Epithelial cell of esophagus (primary cell): ENCODE results near the gene THSD4.
"Not testable (repeated sequence)": the region's sequence is repeated elsewhere in the genome, so short reads cannot be mapped to it uniquely, and the experiment has no call there.

Source experiments
- DNase-seq: peaks from one replicate; pipeline ENCODE4 v3.0.0; 2010; ENCODE audit warnings: low read depth
- H3K4me3 ChIP-seq: 2 replicates; pipeline ENCODE4 v1.5.1; 2011; ENCODE audit warnings: mild to moderate bottlenecking, low read length, control low read depth
- TF ChIP-seq, protein P1 (sequence below): IDR thresholded peaks from 2 replicates; pipeline ENCODE4 v1.5.1; 2011; ENCODE audit warnings: low read depth, mild to moderate bottlenecking, low read length, control low read depth, inconsistent platforms; ENCODE audit not compliant: insufficient read depth; ENCODE audit errors: missing control alignments

THSD4 gene

DNA sequence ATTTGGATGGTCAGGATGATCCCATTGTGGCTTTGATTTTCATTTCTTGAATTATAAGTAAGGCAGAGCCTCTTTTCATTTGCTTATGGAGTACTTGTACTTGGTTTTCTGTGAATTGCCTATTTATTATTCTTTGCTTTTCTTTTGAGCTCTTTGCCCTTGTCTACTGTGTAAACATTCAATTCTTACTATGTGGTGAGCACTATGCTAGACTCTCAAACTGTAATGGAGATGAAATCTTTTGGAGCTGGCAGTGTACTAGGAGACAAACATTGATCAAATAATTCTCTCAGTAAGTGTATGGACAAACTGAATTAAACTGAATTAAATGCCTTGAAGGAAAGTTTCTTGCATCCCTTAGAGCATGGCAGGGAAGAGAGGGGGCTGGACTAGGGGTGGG, 608.1 kb downstream of the THSD4 start:
- TF ChIP-seq, protein P1, sequence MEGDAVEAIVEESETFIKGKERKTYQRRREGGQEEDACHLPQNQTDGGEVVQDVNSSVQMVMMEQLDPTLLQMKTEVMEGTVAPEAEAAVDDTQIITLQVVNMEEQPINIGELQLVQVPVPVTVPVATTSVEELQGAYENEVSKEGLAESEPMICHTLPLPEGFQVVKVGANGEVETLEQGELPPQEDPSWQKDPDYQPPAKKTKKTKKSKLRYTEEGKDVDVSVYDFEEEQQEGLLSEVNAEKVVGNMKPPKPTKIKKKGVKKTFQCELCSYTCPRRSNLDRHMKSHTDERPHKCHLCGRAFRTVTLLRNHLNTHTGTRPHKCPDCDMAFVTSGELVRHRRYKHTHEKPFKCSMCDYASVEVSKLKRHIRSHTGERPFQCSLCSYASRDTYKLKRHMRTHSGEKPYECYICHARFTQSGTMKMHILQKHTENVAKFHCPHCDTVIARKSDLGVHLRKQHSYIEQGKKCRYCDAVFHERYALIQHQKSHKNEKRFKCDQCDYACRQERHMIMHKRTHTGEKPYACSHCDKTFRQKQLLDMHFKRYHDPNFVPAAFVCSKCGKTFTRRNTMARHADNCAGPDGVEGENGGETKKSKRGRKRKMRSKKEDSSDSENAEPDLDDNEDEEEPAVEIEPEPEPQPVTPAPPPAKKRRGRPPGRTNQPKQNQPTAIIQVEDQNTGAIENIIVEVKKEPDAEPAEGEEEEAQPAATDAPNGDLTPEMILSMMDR, result no peak

DNA sequence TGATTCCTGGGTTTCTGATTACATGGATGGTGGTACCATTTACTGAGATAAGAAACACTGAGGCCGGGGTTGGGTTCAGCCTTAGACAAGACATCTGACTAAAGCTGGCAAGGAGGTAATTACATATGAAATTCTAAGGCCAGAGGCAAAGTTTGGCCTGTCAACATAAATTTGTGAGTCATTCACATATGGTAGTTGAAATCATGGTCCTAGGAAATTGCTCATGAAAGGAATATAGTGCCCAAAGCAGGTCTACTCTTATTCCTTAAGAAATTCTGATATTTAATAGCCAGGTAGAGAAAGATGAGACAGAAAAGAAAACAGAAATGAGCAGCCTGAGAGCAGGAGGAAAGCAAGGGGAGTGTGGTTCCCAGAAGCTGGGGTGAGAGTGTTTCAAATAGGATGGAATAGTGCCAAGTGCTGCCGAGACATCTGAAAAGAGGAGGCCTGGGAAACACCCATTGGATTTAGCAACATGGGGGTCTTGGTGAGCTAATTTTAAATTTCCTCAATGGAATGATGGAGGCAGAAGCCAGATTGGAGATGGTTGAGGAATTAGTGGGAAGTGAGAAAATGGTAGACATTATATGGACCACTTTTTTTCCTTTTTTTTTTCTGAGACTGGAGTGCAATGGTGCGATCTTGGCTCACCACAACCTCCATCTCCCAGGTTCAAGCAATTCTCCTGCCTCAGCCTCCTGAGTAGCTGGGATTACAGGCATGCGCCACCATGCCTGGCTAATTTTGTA, 610.1 kb downstream of the THSD4 start:
- not testable (repeated sequence) for H3K4me3 ChIP-seq
- peak; percentile 90 for DNase-seq

More for the DNA sequence above, 608.1 kb downstream of the THSD4 start:
- no peak for DNase-seq
- H3K4me3 ChIP-seq, result no peak overlapping the region

DNA sequence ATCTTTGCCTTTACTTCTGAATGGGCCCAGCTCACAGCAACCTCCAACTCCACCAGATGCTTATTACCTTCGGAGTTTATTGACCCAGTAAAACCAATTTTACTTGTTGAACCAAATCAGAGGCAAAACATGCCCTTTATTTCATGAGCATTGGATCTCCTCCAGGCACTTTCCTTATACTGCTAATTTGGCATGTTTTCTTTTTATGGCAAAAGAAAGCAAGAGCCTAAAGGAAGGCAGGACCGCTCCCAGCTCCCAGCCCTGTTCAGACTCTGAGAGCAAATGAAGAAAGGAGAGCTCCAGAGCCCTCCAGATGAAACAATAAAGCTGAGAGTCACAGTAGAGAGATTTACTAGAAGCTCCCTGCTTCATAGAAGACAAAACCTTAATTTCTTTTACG, 613.6 kb downstream of the THSD4 start:
- DNase-seq, result no peak
- no peak overlapping the region for H3K4me3 ChIP-seq
- TF ChIP-seq, protein P1, result no peak

DNA sequence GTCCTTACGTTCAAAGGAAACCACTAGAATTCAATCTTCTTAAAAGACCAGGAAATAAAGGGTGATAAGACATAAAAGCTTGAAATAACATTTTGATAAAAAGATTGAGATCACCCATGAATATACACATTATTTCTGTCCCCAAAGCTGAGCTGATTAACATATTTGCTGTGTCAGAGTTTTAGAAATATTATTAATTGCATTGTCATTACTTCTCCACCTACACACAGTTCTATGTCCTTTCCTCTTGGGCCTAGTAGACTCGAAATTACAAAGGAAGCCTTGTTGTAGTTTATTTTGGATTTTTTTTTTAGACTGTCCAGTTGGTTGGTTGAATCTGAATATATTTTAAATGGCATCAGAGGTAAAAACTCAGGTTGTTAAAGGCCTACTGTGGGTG, 614.0 kb downstream of the THSD4 start:
- no peak overlapping the region for H3K4me3 ChIP-seq
- no peak for DNase-seq
- TF ChIP-seq, protein P1, result no peak

DNA sequence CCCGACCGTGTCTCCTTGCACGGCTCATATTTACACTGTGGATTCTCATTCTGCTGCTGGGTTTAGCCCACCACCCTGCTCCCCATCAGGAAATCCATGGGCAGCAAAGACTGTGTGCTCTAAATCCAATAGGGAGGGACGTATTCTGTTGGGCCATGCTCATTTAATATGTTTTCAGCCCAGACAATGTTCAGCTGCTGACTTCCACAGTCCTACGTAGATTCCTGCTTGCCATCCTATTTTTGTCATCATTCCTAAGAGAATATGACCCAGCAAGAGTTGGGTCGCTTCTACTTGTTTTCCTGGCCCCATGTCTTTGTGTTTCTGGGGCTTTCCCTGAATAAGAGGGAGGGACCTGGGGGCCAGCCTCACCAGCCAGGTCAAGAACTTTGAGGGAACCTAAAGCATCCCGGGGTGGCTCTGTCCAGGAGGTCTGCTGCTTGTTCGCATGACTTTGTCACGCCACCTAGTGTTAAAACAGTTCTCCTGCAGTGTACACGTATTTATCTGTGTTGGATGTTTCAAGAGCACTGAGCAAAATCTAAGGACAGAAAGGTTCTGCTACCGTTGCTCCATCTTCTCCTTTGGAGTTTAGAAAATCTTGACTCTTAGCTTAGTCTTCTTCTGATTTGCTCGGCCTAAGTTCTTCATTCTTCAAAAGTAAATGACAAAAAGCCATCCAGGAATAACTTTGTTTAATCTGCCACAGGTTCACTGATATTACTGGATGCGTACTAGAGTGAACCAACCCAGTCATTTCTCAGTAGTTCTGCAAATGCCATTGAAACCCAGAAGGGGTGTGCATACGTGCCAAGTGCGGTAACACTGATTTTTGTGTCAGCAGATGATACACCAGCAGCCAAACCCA, 615.2 kb downstream of the THSD4 start:
- TF ChIP-seq, protein P1, result peak; percentile 82
- no peak overlapping the region for H3K4me3 ChIP-seq
- DNase-seq, result peak; percentile 76

DNA sequence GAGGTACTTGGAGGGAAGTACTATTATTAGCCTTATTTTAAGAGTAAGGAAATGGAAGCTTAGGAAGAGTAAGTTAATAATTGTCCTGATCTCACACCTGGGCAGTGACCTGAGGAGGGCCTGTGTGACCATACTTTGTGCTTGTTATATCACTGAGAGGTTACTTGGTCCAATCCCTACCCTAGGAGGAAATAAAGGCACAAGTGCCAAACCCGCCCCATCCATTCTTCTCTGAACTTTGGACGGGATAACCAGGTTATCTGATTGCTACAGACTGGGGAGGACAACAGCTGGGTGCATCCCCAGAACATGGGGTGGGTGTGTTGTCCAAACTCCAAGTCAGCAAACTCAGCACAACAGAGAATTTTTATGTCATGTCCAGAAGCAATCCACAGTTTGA, 617.4 kb downstream of the THSD4 start:
- DNase-seq, result no peak
- TF ChIP-seq, protein P1, result no peak
- H3K4me3 ChIP-seq, result no peak overlapping the region

DNA sequence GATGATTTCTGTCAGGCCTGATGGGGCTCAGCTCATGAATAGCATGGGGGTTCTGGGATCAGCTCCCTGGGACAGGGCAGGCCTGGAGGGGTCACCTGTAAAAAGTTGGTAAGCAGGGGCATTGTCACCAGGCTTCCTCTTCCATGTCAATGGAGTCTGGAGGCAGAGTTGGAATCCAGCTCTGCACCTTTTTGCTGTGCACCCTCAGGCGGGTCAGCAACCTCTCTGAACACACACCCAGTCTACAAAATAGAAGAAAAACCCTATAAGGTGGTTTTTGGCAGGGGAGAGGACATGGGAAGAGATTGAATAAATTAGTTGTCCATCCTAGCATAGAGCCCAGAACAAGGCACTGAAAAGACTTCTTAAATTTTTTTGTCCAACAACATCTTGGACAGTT, 617.9 kb downstream of the THSD4 start:
- DNase-seq, result no peak
- no peak overlapping the region for H3K4me3 ChIP-seq
- TF ChIP-seq, protein P1, result no peak
